ENCODE measurements around the gene PCNP. TPM values are rescaled to one million over a fixed set of nuclear protein-coding genes. Genes with fewer than 3 reads are reported as not detected.
"Not testable (repeated sequence)": the region's sequence is repeated elsewhere in the genome, so short reads cannot be mapped to it uniquely, and the experiment has no call there.

Gene PCNP
- total RNA-seq, 1 donor from 2014 or later = 58.3 TPM

GRCh38 chr3:101567528-101568317, 6.3 kb upstream of the PCNP start:
- peak in 1 of 2 donors; percentile 63 for DNase-seq (ENCODE audit: low read depth in 2 of 2)

GRCh38 chr3:101571028-101571895, 2.7 kb upstream of the PCNP start:
- no peak for DNase-seq (ENCODE audit: low read depth in 2 of 2)

- peak; percentile 61 to 63 for DNase-seq (ENCODE audit: low read depth in 2 of 2)
These were observed 570 bp downstream of the PCNP start for GRCh38 chr3:101574388-101575112.

DNA sequence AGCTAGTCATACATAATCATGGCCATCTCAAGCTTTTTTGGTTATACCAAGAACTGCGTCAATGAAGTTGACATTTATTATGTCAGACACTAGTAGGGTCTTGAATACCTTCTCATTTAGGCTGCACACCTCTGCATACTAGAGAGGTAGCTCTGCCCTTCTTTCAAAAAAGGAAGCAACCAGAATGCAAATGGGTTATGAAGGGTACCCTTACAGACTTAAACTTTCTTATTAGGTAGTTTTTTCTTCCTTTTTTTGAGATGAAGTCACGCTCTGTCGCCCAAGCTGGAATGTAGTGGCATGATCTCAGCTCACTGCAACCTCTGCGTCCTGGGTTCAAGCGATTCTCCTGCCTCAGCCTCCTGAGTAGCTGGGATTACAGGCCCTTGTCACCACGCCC, 3.3 kb downstream of the PCNP start:
- no peak for DNase-seq (ENCODE audit: low read depth in 2 of 2)

DNA sequence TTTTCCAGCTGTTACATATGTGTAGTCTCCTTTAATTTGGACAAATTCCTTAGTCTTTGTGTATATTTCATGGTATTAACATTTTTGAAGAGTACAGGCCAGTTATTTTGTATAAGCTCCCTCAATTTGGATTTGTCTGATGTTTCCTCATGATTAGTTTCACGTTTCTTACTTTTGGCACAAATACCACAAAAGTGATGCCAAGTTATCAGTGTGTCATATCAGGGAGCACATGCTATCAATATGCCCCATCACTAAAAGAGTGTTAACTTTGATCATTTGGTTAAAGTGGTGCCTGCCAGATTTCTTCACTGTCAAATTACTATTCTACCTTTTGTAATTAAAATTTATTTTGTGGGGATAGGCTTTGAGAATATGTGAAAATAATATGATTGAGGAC, 14.6 kb downstream of the PCNP start:
- peak in 1 of 2 donors; percentile 48 for DNase-seq (ENCODE audit: low read depth in 2 of 2)

DNA sequence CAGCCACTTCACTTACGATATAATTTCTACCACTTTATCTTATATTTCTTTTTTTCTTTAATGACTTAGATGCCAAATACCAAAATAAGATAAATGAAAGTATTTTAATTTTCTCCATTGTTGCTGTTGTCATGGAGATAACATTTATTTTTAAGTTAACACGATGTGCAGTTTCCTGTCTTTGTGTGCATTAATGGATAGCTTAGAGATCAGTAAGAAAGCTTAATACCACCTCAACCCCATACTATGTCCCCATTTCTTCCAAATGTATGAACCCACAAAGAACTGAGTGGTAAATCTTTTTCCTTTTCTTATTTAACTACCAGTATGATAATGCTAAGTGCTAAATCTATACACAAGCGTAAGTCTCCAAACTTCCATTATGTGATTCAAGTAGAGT, 17.1 kb downstream of the PCNP start:
- DNase-seq (ENCODE audit: low read depth in 2 of 2) = peak; percentile 55 to 59

DNA sequence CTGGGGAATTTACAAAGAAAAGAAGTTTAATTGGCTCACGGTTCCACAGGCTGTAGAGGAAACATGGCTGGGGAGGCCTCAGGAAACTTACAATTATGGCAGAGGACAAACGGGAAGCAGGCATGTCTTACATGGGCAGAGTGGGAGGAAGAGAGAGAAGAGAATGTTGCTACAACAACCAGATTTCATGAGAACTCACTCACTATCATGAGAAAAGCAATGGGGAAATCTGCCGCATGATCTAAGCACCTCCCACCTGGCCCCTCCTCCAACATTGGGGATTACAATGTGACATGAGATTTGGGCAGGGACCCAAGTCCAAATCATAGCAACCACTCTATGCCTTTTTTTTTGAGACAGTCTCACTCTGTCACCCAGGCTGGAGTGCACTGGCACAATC, 28.8 kb downstream of the PCNP start:
- no peak for DNase-seq (ENCODE audit: low read depth in 2 of 2)

- no peak for DNase-seq (ENCODE audit: low read depth in 2 of 2)
These were observed 29.2 kb downstream of the PCNP start for GRCh38 chr3:101603184-101603583.

- not testable (repeated sequence) for DNase-seq (ENCODE audit: low read depth in 2 of 2)
These were observed 31.4 kb downstream of the PCNP start for GRCh38 chr3:101605398-101605797.

GRCh38 chr3:101611023-101611422, 37.0 kb downstream of the PCNP start:
- no peak for DNase-seq (ENCODE audit: low read depth in 2 of 2)

- DNase-seq (ENCODE audit: low read depth in 2 of 2) = not testable (repeated sequence)
These were observed 39.0 kb downstream of the PCNP start for GRCh38 chr3:101613014-101613413.

- no peak for DNase-seq (ENCODE audit: low read depth in 2 of 2)
These were observed 41.5 kb downstream of the PCNP start for GRCh38 chr3:101615525-101615924.

DNA sequence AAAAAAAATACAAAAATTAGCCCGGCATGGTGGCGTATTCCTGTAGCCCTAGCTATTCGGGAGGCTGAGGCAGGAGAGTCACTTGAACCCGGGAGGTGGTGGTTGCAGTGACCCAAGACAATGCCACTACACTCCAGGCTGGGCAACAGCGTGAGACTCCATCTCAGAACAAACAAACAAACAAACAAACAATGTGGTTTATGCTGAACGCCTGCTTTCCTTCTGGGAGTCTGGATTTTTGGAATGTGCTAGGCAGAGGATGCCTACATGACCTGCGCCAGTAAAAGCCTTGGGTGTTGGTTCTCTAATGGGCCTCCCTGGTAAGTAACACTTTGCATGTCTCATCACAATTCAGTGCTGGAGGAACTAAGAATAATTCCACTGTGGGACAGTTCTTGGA, 43.5 kb downstream of the PCNP start:
- no peak for DNase-seq (ENCODE audit: low read depth in 2 of 2)

- no peak for DNase-seq (ENCODE audit: low read depth in 2 of 2)
These were observed 44.7 kb downstream of the PCNP start for GRCh38 chr3:101618726-101619125.

DNA sequence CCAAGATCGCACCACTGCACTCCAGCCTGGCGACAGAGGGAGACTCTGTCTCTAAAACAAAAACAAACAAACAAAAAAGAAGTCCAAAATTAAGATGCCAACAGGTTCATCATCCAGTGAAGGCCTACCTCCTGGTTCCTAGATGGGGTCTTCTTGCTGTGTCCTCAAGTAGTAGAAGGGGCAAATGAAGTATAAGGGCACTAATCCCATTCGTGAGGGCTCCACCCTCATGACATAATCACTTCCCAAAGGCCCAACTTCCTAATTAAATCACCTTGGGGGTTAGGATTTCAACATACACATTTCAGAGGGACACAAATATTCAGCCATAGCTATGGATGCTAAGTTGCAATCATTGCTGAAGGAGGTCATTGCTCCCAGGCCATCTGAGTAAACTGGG, 45.8 kb downstream of the PCNP start:
- DNase-seq (ENCODE audit: low read depth in 2 of 2) = no peak

- DNase-seq (ENCODE audit: low read depth in 2 of 2) = no peak
These were observed 49.7 kb downstream of the PCNP start for GRCh38 chr3:101623656-101624055.

GRCh38 chr3:101624857-101625256, 50.9 kb downstream of the PCNP start:
- DNase-seq (ENCODE audit: low read depth in 2 of 2) = no peak

- no peak for DNase-seq (ENCODE audit: low read depth in 2 of 2)
These were observed 51.9 kb downstream of the PCNP start for GRCh38 chr3:101625879-101626278.

DNA sequence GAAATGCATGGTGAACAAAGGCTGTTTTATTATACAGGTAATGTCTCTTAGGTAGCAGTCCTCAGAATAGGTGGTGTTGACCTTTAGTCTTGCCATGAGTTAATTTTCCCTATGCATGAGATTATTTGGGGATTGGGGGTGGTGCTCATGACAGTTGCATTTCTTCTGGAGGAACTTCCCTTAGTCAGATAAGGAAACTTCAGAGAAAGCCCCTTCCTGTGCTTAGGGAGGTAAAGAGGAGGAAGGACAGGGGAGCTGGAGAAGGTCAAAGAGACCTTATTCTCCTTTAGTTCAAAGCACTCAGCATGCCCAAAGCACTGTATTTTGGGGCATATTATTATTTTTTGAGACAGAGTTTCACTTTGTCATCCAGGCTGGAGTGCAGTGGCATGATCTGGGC, 55.2 kb downstream of the PCNP start:
- no peak for DNase-seq (ENCODE audit: low read depth in 2 of 2)

DNA sequence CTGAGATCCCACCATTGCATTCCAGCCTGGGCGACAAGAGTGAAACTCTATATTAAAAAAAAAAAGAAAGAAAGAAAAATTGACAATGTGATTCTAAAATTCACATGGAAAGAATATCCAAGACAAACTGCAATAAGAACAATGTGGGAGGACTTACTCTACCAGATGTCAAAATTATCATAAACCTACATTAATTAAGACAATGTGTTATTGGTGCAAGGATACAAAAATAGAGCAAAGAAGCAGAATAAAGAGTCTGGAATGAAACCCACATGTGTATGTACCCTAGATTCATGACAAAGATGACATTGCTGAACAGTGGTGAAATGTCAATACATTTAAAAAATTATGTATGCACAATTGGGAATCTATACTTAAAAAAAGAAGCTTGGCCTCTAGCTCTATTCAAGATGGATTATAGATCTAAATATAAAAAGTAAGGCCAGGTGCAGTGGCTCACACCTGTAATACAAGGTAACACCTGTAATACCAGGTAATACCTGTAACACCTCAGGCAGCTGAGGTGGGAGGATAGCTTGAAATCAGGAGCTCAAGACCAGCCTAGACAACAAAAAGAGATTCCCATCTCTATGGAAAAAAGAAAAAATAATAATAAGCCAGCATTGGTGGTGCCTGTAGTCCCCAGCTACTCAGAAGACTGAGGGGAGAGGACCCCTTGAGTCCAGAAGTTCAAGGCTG, 57.3 kb downstream of the PCNP start:
- no peak for DNase-seq (ENCODE audit: low read depth in 2 of 2)

- not testable (repeated sequence) for DNase-seq (ENCODE audit: low read depth in 2 of 2)
These were observed 58.0 kb downstream of the PCNP start for GRCh38 chr3:101631959-101632358.

Data from lung microvascular endothelial cell (primary cell).